MM.1S (cell line): ENCODE data around the gene RBBP5.

Experiments
- DNase-seq: peaks from one replicate; pipeline ENCODE4 v3.0.0-alpha.2; 2015
- H2AFZ ChIP-seq: fragments of 300-600 bp; sonication (generic); 2 replicates; pipeline ENCODE4 v1.6.0; 2016; ENCODE audit warnings: antibody characterized with exemption, low read length
- H3F3A ChIP-seq: fragments of 300-600 bp; sonication (generic); 2 replicates; pipeline ENCODE4 v1.6.1; 2016; ENCODE audit warnings: mild to moderate bottlenecking, antibody characterized with exemption, low read length, moderate library complexity, mixed read lengths; ENCODE audit not compliant: insufficient read depth
- H3K27ac ChIP-seq: fragments of 300-600 bp; sonication (generic); 2 replicates; pipeline ENCODE4 v1.5.1; 2016; ENCODE audit warnings: mild to moderate bottlenecking, low read length
- H3K27me3 ChIP-seq: fragments of 300-600 bp; sonication (generic); replicated peaks from 2 replicates; pipeline ENCODE4 v1.6.0; 2016; ENCODE audit warnings: low read length; ENCODE audit not compliant: insufficient read depth
- H3K36me3 ChIP-seq: fragments of 300-600 bp; sonication (generic); replicated peaks from 2 replicates; pipeline ENCODE4 v1.6.1; 2016; ENCODE audit warnings: mild to moderate bottlenecking, low read length, mixed read lengths; ENCODE audit not compliant: insufficient read depth
- H3K4me1 ChIP-seq: fragments of 300-600 bp; sonication (generic); 2 replicates; pipeline ENCODE4 v1.6.1; 2016; ENCODE audit warnings: low read length, mixed read lengths
- H3K4me2 ChIP-seq: fragments of 300-600 bp; sonication (generic); 2 replicates; pipeline ENCODE4 v1.6.0; 2016; ENCODE audit warnings: low read depth, low read length
- H3K4me3 ChIP-seq: fragments of 300-600 bp; sonication (generic); 2 replicates; pipeline ENCODE4 v1.5.1; 2016; ENCODE audit warnings: low read length, mixed read lengths
- H3K79me2 ChIP-seq: fragments of 300-600 bp; sonication (generic); 2 replicates; pipeline ENCODE4 v1.6.1; 2016; ENCODE audit warnings: mixed run types, low read length, mixed read lengths
- H3K9ac ChIP-seq: fragments of 300-600 bp; sonication (generic); 2 replicates; pipeline ENCODE4 v1.6.1; 2016; ENCODE audit warnings: low read length, mixed read lengths
- H3K9me2 ChIP-seq: fragments of 300-600 bp; sonication (generic); replicated peaks from 2 replicates; pipeline ENCODE4 v1.6.1; 2016; ENCODE audit warnings: mild to moderate bottlenecking, low read length, mixed read lengths; ENCODE audit not compliant: insufficient read depth
- H3K9me3 ChIP-seq: fragments of 300-600 bp; sonication (generic); replicated peaks from 2 replicates; pipeline ENCODE4 v1.6.1; 2016; ENCODE audit warnings: mild to moderate bottlenecking, low read length, mixed read lengths; ENCODE audit not compliant: insufficient read depth
- H4K20me1 ChIP-seq: fragments of 300-600 bp; sonication (generic); 2 replicates; pipeline ENCODE4 v1.6.1; 2016; ENCODE audit warnings: mild to moderate bottlenecking, low read length, moderate library complexity, mixed read lengths; ENCODE audit not compliant: insufficient read depth
- CTCF ChIP-seq: fragments of 300-600 bp; sonication (generic); IDR thresholded peaks from 2 replicates; pipeline ENCODE4 v1.5.1; 2016; ENCODE audit warnings: antibody characterized with exemption, low read length, mixed read lengths
- EZH2 ChIP-seq: fragments of 300-600 bp; sonication (generic); optimal IDR thresholded peaks from 2 replicates; pipeline ENCODE3; 2017; ENCODE audit warnings: low read depth, mild to moderate bottlenecking, antibody characterized with exemption, low read length, mixed read lengths
- EZH2phosphoT487 ChIP-seq: fragments of 300-600 bp; sonication (generic); IDR thresholded peaks from 2 replicates; pipeline ENCODE4 v1.6.1; 2018; ENCODE audit warnings: antibody characterized with exemption, low read length

The RBBP5 gene

DNA sequence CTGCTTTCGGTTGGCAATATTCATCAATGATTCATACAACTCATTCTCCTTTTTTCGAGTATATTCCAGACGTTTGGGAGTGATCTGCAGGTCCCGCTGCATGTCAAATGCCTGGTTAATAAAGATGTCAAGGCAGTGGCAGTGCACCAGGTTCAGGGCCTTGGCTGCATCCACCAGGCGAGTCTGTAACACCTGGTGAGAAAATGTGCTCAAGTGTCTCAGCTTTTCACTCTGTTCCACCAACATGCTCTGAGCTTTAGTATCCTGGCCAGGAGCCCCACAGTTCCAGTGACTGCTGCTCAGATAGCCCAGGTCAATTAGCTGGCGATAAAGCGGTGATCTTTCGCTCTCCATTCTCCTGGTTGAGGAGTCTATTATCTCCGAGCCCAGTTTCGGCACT is 47.5 kb upstream of the RBBP5 start:
- no peak overlapping the region for H3K9ac ChIP-seq
- no peak overlapping the region for H3K27ac ChIP-seq
- H3K9me3 ChIP-seq = no peaks in the 10 kb centered on the region
- H3K9me2 ChIP-seq = no peaks in the 10 kb centered on the region
- H3K79me2 ChIP-seq = no peaks in the 10 kb centered on the region
- H3K4me3 ChIP-seq = no peak overlapping the region
- no peaks in the 10 kb centered on the region for H3F3A ChIP-seq
- no peaks in the 10 kb centered on the region for H3K27me3 ChIP-seq
- TF ChIP-seq EZH2 (no peak), EZH2phosphoT487 (no peak), CTCF (no peak)
- no peak overlapping the region for H2AFZ ChIP-seq
- no peak for DNase-seq
- H3K4me2 ChIP-seq = no peak overlapping the region
- no peaks in the 10 kb centered on the region for H3K36me3 ChIP-seq
- H4K20me1 ChIP-seq = no peaks in the 10 kb centered on the region
- no peaks in the 10 kb centered on the region for H3K4me1 ChIP-seq

DNA sequence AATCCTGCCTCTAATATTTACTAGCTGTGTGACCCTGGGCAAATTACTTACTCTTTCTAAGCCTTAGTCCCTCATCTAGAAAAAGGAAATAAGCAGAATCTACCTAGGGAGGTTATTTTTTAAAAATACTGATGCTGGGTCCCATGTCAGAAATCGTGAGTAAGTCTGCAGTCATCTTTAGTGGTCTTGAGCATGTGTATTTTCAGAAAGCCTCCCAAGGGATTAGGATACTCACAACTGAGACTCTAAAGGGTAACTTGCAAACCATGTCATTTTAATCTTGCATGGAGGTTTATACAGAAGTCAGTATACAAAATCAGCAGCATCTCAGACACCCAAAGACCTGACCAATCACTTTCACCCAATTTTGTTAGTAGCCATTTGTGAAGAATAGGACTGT is 46.5 kb upstream of the RBBP5 start:
- no peaks in the 10 kb centered on the region for H3K9me3 ChIP-seq
- no peak for DNase-seq
- H3K9ac ChIP-seq = no peak overlapping the region
- H3K9me2 ChIP-seq = no peaks in the 10 kb centered on the region
- no peaks in the 10 kb centered on the region for H4K20me1 ChIP-seq
- H3K27ac ChIP-seq = no peak overlapping the region
- H3K4me1 ChIP-seq = no peaks in the 10 kb centered on the region
- no peaks in the 10 kb centered on the region for H3K36me3 ChIP-seq
- no peaks in the 10 kb centered on the region for H3K27me3 ChIP-seq
- H3K79me2 ChIP-seq = no peaks in the 10 kb centered on the region
- no peak overlapping the region for H2AFZ ChIP-seq
- no peaks in the 10 kb centered on the region for H3F3A ChIP-seq
- TF ChIP-seq EZH2phosphoT487 = no peak
- H3K4me2 ChIP-seq = no peak overlapping the region
- no peak overlapping the region for H3K4me3 ChIP-seq

GRCh38 chr1:205162301-205162700 is 40.5 kb upstream of the RBBP5 start:
- peaks cover 12% of the 10 kb centered on the region; the same call in 1 of the 2 replicates for H3K36me3 ChIP-seq
- H3K4me3 ChIP-seq = no peak overlapping the region
- H3K4me2 ChIP-seq = no peak overlapping the region
- DNase-seq = no peak
- no peaks in the 10 kb centered on the region for H3F3A ChIP-seq
- H3K9ac ChIP-seq = no peak overlapping the region
- no peaks in the 10 kb centered on the region for H3K79me2 ChIP-seq
- H3K9me3 ChIP-seq = no peaks in the 10 kb centered on the region
- TF ChIP-seq EZH2 (no peak), EZH2phosphoT487 (no peak), CTCF (no peak)
- H3K9me2 ChIP-seq = no peaks in the 10 kb centered on the region
- H3K27ac ChIP-seq = no peak overlapping the region
- no peaks in the 10 kb centered on the region for H3K27me3 ChIP-seq
- H2AFZ ChIP-seq = no peak overlapping the region
- H3K4me1 ChIP-seq = no peaks in the 10 kb centered on the region
- H4K20me1 ChIP-seq = no peaks in the 10 kb centered on the region

GRCh38 chr1:205161076-205161475 is 39.3 kb upstream of the RBBP5 start:
- Histone ChIP-seq H3K4me2 (no peak overlapping the region), H3K4me1 (no peaks in the 10 kb centered on the region), H3K36me3 (peaks cover 17% of the 10 kb centered on the region), H3K4me3 (no peak overlapping the region), H3K27me3 (no peaks in the 10 kb centered on the region), H3K27ac (no peak overlapping the region), H4K20me1 (no peaks in the 10 kb centered on the region), H3F3A (no peaks in the 10 kb centered on the region), H3K79me2 (no peaks in the 10 kb centered on the region), H3K9ac (no peak overlapping the region), H3K9me3 (no peaks in the 10 kb centered on the region), H3K9me2 (no peaks in the 10 kb centered on the region), H2AFZ (no peak overlapping the region)
- no peak for DNase-seq
- TF ChIP-seq EZH2 (no peak), CTCF (no peak), EZH2phosphoT487 (no peak)
